B cell (primary cell): ENCODE results near the gene CCDC116. TPM values are rescaled to one million over a fixed set of nuclear protein-coding genes. Genes with fewer than 3 reads are reported as not detected.

Experiments used
- ATAC-seq: fragments of 200-7000 bp; cut with Tn5 transposase; one replicate; pipeline ENCODE4 v1.10.0; 2021; ENCODE audit warnings: low read depth, mild to moderate bottlenecking, moderate number of reproducible peaks, moderate library complexity
- CTCF ChIA-PET: fragments of 350-600 bp; sonication (Branson Sonifier 250); formaldehyde crosslinking; loops from one replicate; lab custom pipeline; 2021; ENCODE audit warnings: antibody characterized with exemption, inconsistent platforms; lab: Charles Lee
- POLR2A ChIA-PET: fragments of 350-600 bp; sonication (Branson Sonifier 250); formaldehyde crosslinking; loops from one replicate; lab custom pipeline; 2021; ENCODE audit warnings: antibody characterized with exemption; lab: Charles Lee
- DNase-seq: peaks from one replicate; pipeline ENCODE4 v3.0.0; 2013
- H2AFZ ChIP-seq: 2 replicates; pipeline ENCODE4 v1.6.1; 2012; ENCODE audit warnings: mild to moderate bottlenecking, low read depth, low read length; ENCODE audit not compliant: insufficient read depth, poor library complexity, severe bottlenecking
- H3K27ac ChIP-seq, 2 donors: 1 replicate in 1 of 2; 2 replicates in 1 of 2; pipeline ENCODE4 v1.5.1; 2012 to 2013; ENCODE audit warnings: low read length in 2 of 2, mild to moderate bottlenecking in 2 of 2, moderate library complexity in 1 of 2
- H3K27me3 ChIP-seq, 4 experiments: fragments of 200-600 bp in 1 of 4; sonication (generic) in 1 of 4; replicated peaks in 1 of 4; 1 replicate in 2 of 4; 2 replicates in 2 of 4; pipeline versions ENCODE4 v1.6.1 to v1.7.0; 2013 to 2016; ENCODE audit warnings: low read length in 3 of 4, mild to moderate bottlenecking in 2 of 4, mixed read lengths in 1 of 4, moderate library complexity in 1 of 4; ENCODE audit not compliant: insufficient read depth in 4 of 4, control insufficient read depth in 3 of 4; ENCODE audit errors: control extremely low read depth in 1 of 4
- H3K36me3 ChIP-seq, 2 experiments: replicated peaks in 1 of 2; 1 replicate in 1 of 2; 2 replicates in 1 of 2; pipeline versions ENCODE4 v1.6.1 to v1.7.1; 2013; ENCODE audit warnings: low read length in 1 of 2; ENCODE audit not compliant: insufficient read depth in 2 of 2, control insufficient read depth in 1 of 2; ENCODE audit errors: control extremely low read depth in 1 of 2, extremely low read depth in 1 of 2
- H3K4me1 ChIP-seq, 2 donors: fragments of 200-600 bp in 1 of 2; sonication (generic) in 1 of 2; 1 replicate in 1 of 2; 2 replicates in 1 of 2; pipeline versions ENCODE4 v1.5.1 to v1.6.1; 2013 to 2017; ENCODE audit warnings: low read length in 2 of 2; ENCODE audit not compliant: control insufficient read depth in 2 of 2, insufficient read depth in 2 of 2
- H3K4me2 ChIP-seq: replicated peaks from 2 replicates; pipeline ENCODE3; 2012; ENCODE audit warnings: mild to moderate bottlenecking, low read depth, low read length; ENCODE audit not compliant: poor library complexity, severe bottlenecking
- H3K4me3 ChIP-seq, 5 experiments: fragments of 200-600 bp in 1 of 5; sonication (generic) in 1 of 5; 1 replicate in 3 of 5; 2 replicates in 2 of 5; pipeline versions ENCODE4 v1.5.1 to v1.7.0; 2011 to 2016; ENCODE audit warnings: low read length in 4 of 5, mild to moderate bottlenecking in 4 of 5, low read depth in 2 of 5, control low read depth in 1 of 5, moderate library complexity in 1 of 5; ENCODE audit not compliant: insufficient read depth in 1 of 5; ENCODE audit errors: control extremely low read depth in 1 of 5, extremely low read depth in 1 of 5
- H3K79me2 ChIP-seq: fragments of 200-600 bp; sonication (generic); one replicate; pipeline ENCODE4 v1.6.0; 2016; ENCODE audit warnings: low read length; ENCODE audit not compliant: control insufficient read depth, insufficient read depth
- H3K9ac ChIP-seq: fragments of 200-600 bp; sonication (generic); 2 replicates; pipeline ENCODE4 v1.6.1; 2017; ENCODE audit warnings: mild to moderate bottlenecking, low read length, moderate library complexity
- H3K9me3 ChIP-seq, 3 donors: one replicate each; pipeline versions ENCODE4 v1.6.1 to v1.7.1; 2013; ENCODE audit warnings: low read length in 2 of 3; ENCODE audit not compliant: control insufficient read depth in 2 of 3, insufficient read depth in 1 of 3; ENCODE audit errors: control extremely low read depth in 1 of 3
- H4K20me1 ChIP-seq: 2 replicates; pipeline ENCODE4 v1.6.0; 2012; ENCODE audit warnings: mild to moderate bottlenecking, low read length; ENCODE audit not compliant: insufficient read depth, control insufficient read depth, poor library complexity, severe bottlenecking
- H3K27ac Mint-ChIP-seq: one replicate; pipeline ENCODE4 v1.8.0; 2021; ENCODE audit warnings: mixed read lengths
- H3K27me3 Mint-ChIP-seq: one replicate; pipeline ENCODE4 v1.8.0; 2021; ENCODE audit warnings: mixed read lengths
- H3K4me1 Mint-ChIP-seq: one replicate; pipeline ENCODE4 v1.8.0; 2021; ENCODE audit warnings: mixed read lengths
- H3K4me3 Mint-ChIP-seq: one replicate; pipeline ENCODE4 v1.8.0; 2021; ENCODE audit warnings: mixed read lengths
- H3K9me3 Mint-ChIP-seq: one replicate; pipeline ENCODE4 v1.8.0; 2022; ENCODE audit warnings: mixed read lengths; ENCODE audit not compliant: insufficient read depth
- CTCF ChIP-seq: fragments of 200-600 bp; IDR thresholded peaks from one replicate; pipeline ENCODE4 v1.8.0; 2022; ENCODE audit warnings: antibody characterized with exemption, mild to moderate bottlenecking
- EZH2 ChIP-seq: IDR thresholded peaks from 2 replicates; pipeline ENCODE4 v1.6.1; 2012; ENCODE audit warnings: borderline replicate concordance, low read depth, mild to moderate bottlenecking, moderate library complexity, low read length; ENCODE audit not compliant: insufficient read depth, poor library complexity, severe bottlenecking
- WGBS: methylation state at CpG from one replicate; pipeline ENCODE4 v1.1.5; 2013; ENCODE audit warnings: missing lambda C conversion rate; ENCODE audit not compliant: insufficient coverage; 5-methylcytosine and 5-hydroxymethylcytosine counted together
- intact Hi-C: fragments of 100-400 bp; cut with micrococcal nuclease; formaldehyde crosslinking; loops from one replicate; pipeline ENCODE4 v1.10.0; 2022
- polyA plus RNA-seq: library from polyadenylated mRNA; depleted of rRNA; stranded (reverse); fragments of >200 nt; gene quantifications from 2 replicates; pipeline ENCODE4 v1.2.3, GENCODE V29; 2012
- total RNA-seq, 2 donors: library from RNA; stranded (reverse); fragments of 120-200 nt in 1 of 2; gene quantifications; 1 replicate in 1 of 2; 2 replicates in 1 of 2; pipeline versions ENCODE4 v1.2.3 to v1.2.4, GENCODE V29; 2013 to 2022

The CCDC116 gene
- total and polyA plus RNA-seq, 2 donors (not counting 1 experiment from before 2014, with no cell fraction given): 0.52 to 0.55 TPM

- H4K20me1 ChIP-seq: peaks cover 10% of the 10 kb centered on the region
- H3K27me3 ChIP-seq: no peaks in the 10 kb centered on the region
- H2AFZ ChIP-seq: peak within 1 kb of the TSS; percentile 99
- peak within 1 kb of the TSS; percentile 93 for H3K9ac ChIP-seq
- H3K36me3 ChIP-seq: peaks cover 0 to 5% of the 10 kb centered on the region in 2 experiments
- ChIA-PET POLR2A (interaction anchor here (0.6 to 2.2 kb wide), 8 partner anchors 9 to 56 kb away, joined by 3 to 16 read pairs (median 6); partner anchors contain the start of genes CCDC116, PPIL2 and YDJC), CTCF (interaction anchor here (0.6 to 7.9 kb wide), 11 partner anchors 10 to 756 kb away, joined by 3 to 168 read pairs (median 4); partner anchors contain the start of genes CCDC116, PPIL2 and YDJC)
- no peak for TF ChIP-seq EZH2
- no peak for TF ChIP-seq CTCF
- peaks cover 26% of the 10 kb centered on the region for H3K4me1 Mint-ChIP-seq
- ATAC-seq (peak; percentile 96), DNase-seq (peak; percentile 98)
- H3K4me1 ChIP-seq: peaks cover 12 to 27% of the 10 kb centered on the region in 2 donors
- intact Hi-C loops: loop anchor here (1.0 to 5.0 kb wide), 4 partner anchors 12 to 640 kb away; partner anchors contain the start of genes PPIL2, THAP7 and YDJC
- peaks cover 0 to 3% (median 0%) of the 10 kb centered on the region in 3 donors for H3K9me3 ChIP-seq
- under 1% methylated on average over 76 of the region's 76 CpGs for WGBS
- H3K27ac Mint-ChIP-seq: peak within 1 kb of the TSS; percentile 78
- H3K4me2 ChIP-seq: peak within 1 kb of the TSS; percentile 100
- H3K79me2 ChIP-seq: peaks cover 7% of the 10 kb centered on the region
- peak within 1 kb of the TSS; percentile 50 to 93 (median 75) for H3K4me3 ChIP-seq
- peak within 1 kb of the TSS; percentile 41 to 84 for H3K27ac ChIP-seq
- H3K27me3 Mint-ChIP-seq: no peaks in the 10 kb centered on the region
- peak within 1 kb of the TSS; percentile 82 for H3K4me3 Mint-ChIP-seq
- no peaks in the 10 kb centered on the region for H3K9me3 Mint-ChIP-seq
Measured at GRCh38 chr22:21641789-21642583, 9.4 kb downstream of the CCDC116 start, which contains the start of gene SDF2L1. TSS of gene SDF2L1 (plus strand) at chr22:21642302. CDS start at chr22:21642337, 35 bp downstream.
